CD4-positive, alpha-beta T cell (primary cell): ENCODE data around the gene PXMP2. TPM values are rescaled to one million over a fixed set of nuclear protein-coding genes. Genes with fewer than 3 reads are reported as not detected.
A peak's percentile ranks its signal among the peaks of the same experiment; 100 is the strongest.

Experiments
- ATAC-seq: fragments of 200-7000 bp; cut with Tn5 transposase; one replicate; pipeline ENCODE4 v1.10.0; 2022; ENCODE audit warnings: mild to moderate bottlenecking; ENCODE audit not compliant: poor library complexity
- CTCF ChIA-PET: fragments of 350-600 bp; sonication (Branson Sonifier 250); formaldehyde crosslinking; loops from one replicate; lab custom pipeline; 2021; ENCODE audit warnings: antibody characterized with exemption, inconsistent platforms; lab: Charles Lee
- POLR2A ChIA-PET: fragments of 350-600 bp; sonication (Branson Sonifier 250); formaldehyde crosslinking; loops from one replicate; lab custom pipeline; 2021; ENCODE audit warnings: antibody characterized with exemption, inconsistent platforms; lab: Charles Lee
- DNase-seq, 14 experiments: peaks; one replicate each; pipeline ENCODE4 v3.0.0-alpha.2; 2013 to 2020; ENCODE audit warnings: mixed read lengths in 2 of 14
- H3K27ac ChIP-seq, 2 donors: one replicate each; pipeline versions ENCODE4 v1.5.1 to v1.7.0; 2013; ENCODE audit warnings: low read length in 2 of 2, low read depth in 1 of 2, mild to moderate bottlenecking in 1 of 2
- H3K27me3 ChIP-seq, 2 experiments: 1 replicate in 1 of 2; 2 replicates in 1 of 2; pipeline versions ENCODE4 v1.6.1 to v1.7.0; 2013; ENCODE audit warnings: low read length in 2 of 2, control low read depth in 1 of 2, mild to moderate bottlenecking in 1 of 2, moderate library complexity in 1 of 2; ENCODE audit not compliant: insufficient read depth in 2 of 2, control insufficient read depth in 1 of 2
- H3K36me3 ChIP-seq: one replicate; pipeline ENCODE4 v1.6.1; 2013; ENCODE audit warnings: low read length, control low read depth; ENCODE audit not compliant: insufficient read depth
- H3K4me1 ChIP-seq: one replicate; pipeline ENCODE4 v1.6.1; 2013; ENCODE audit warnings: low read length, control low read depth; ENCODE audit not compliant: insufficient read depth
- H3K4me3 ChIP-seq: one replicate; pipeline ENCODE4 v1.5.1; 2013; ENCODE audit warnings: mild to moderate bottlenecking, low read length, moderate library complexity
- H3K9me3 ChIP-seq, 2 experiments: 1 replicate in 1 of 2; 2 replicates in 1 of 2; pipeline versions ENCODE4 v1.6.1 to v1.7.0; 2013; ENCODE audit warnings: low read length in 2 of 2, mild to moderate bottlenecking in 2 of 2, control low read depth in 1 of 2, moderate library complexity in 1 of 2; ENCODE audit not compliant: control insufficient read depth in 1 of 2, insufficient read depth in 1 of 2
- H3K27ac Mint-ChIP-seq: one replicate; pipeline ENCODE4 v1.8.0; 2020; ENCODE audit warnings: mixed read lengths
- H3K27me3 Mint-ChIP-seq: one replicate; pipeline ENCODE4 v1.8.0; 2021; ENCODE audit warnings: mixed read lengths
- H3K36me3 Mint-ChIP-seq: one replicate; pipeline ENCODE4 v1.8.0; 2021; ENCODE audit warnings: low read depth, mixed read lengths
- H3K4me1 Mint-ChIP-seq: one replicate; pipeline ENCODE4 v1.8.0; 2021; ENCODE audit warnings: low read depth, mixed read lengths
- H3K4me3 Mint-ChIP-seq: one replicate; pipeline ENCODE4 v1.8.0; 2020; ENCODE audit warnings: mild to moderate bottlenecking, mixed read lengths
- H3K9me3 Mint-ChIP-seq: one replicate; pipeline ENCODE4 v1.8.0; 2020; ENCODE audit warnings: mixed read lengths
- intact Hi-C, 2 experiments: fragments of 100-400 bp; cut with DNase I in 1 of 2; cut with micrococcal nuclease in 1 of 2; formaldehyde crosslinking; loops; one replicate each; pipeline versions ENCODE4 v1.15.1 to v1.9.0; 2023 to 2025; cut with DNase I, micrococcal nuclease
- total RNA-seq, 174 experiments: library from RNA in 2 of 174; stranded (reverse) in 2 of 174; gene quantifications; one replicate each; pipeline ENCODE4 v1.2.3 and lab custom pipeline; 2021 to 2026
- TF ChIP-seq, protein P1 (sequence below): fragments of 200-600 bp; IDR thresholded peaks from one replicate; pipeline ENCODE4 v1.8.0; 2022; ENCODE audit warnings: antibody characterized with exemption, mild to moderate bottlenecking

Gene PXMP2
- total RNA-seq, 2 experiments from 2014 or later, result 2.1 to 2.6 TPM

- Histone ChIP-seq H3K4me1 (peaks cover 21% of the 10 kb centered on the region), H3K27me3 (no peaks in the 10 kb centered on the region), H3K27ac (no peak overlapping the region), H3K4me3 (no peak overlapping the region), H3K36me3 (peaks cover 63% of the 10 kb centered on the region), H3K9me3 (no peaks in the 10 kb centered on the region)
- TF ChIP-seq, protein P1, sequence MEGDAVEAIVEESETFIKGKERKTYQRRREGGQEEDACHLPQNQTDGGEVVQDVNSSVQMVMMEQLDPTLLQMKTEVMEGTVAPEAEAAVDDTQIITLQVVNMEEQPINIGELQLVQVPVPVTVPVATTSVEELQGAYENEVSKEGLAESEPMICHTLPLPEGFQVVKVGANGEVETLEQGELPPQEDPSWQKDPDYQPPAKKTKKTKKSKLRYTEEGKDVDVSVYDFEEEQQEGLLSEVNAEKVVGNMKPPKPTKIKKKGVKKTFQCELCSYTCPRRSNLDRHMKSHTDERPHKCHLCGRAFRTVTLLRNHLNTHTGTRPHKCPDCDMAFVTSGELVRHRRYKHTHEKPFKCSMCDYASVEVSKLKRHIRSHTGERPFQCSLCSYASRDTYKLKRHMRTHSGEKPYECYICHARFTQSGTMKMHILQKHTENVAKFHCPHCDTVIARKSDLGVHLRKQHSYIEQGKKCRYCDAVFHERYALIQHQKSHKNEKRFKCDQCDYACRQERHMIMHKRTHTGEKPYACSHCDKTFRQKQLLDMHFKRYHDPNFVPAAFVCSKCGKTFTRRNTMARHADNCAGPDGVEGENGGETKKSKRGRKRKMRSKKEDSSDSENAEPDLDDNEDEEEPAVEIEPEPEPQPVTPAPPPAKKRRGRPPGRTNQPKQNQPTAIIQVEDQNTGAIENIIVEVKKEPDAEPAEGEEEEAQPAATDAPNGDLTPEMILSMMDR, result no peak
- Mint-ChIP-seq H3K4me3 (no peak overlapping the region), H3K9me3 (no peaks in the 10 kb centered on the region), H3K4me1 (peaks cover 11% of the 10 kb centered on the region), H3K27me3 (no peaks in the 10 kb centered on the region), H3K27ac (no peak overlapping the region), H3K36me3 (peaks cover 52% of the 10 kb centered on the region)
- POLR2A ChIA-PET, result no interaction called here
- peak in 1 of 14 experiments; percentile 7 for DNase-seq
- no peak for ATAC-seq
- CTCF ChIA-PET, result no interaction called here
- intact Hi-C loops, result loop anchor here in 1 of 2 experiments (10.0 kb wide), 1 partner anchor 318 kb away; the partner anchor contains the start of gene ZNF84
Observed at GRCh38 chr12:132716356-132716755, 29.0 kb downstream of the PXMP2 start.

- ChIA-PET POLR2A (interaction anchor here (0.6 kb wide), 1 partner anchor 69 kb away, joined by 3 read pairs; no protein-coding TSS in a partner anchor), CTCF (no interaction called here)
- Mint-ChIP-seq H3K36me3 (peaks cover 56% of the 10 kb centered on the region), H3K9me3 (no peaks in the 10 kb centered on the region), H3K4me1 (peaks cover 4% of the 10 kb centered on the region), H3K27me3 (no peaks in the 10 kb centered on the region), H3K4me3 (no peak overlapping the region), H3K27ac (no peak overlapping the region)
- peaks cover 16% of the 10 kb centered on the region for H3K4me1 ChIP-seq
- H3K9me3 ChIP-seq, result no peaks in the 10 kb centered on the region
- ATAC-seq, result no peak
- DNase-seq, result peak in 1 of 14 experiments; percentile 16
- TF ChIP-seq, protein P1, result no peak
- no peaks in the 10 kb centered on the region for H3K27me3 ChIP-seq
- intact Hi-C loops, result loop anchor here in 1 of 2 experiments (10.0 kb wide), 1 partner anchor 318 kb away; the partner anchor contains the start of gene ZNF84
- H3K4me3 ChIP-seq, result no peak overlapping the region
- H3K27ac ChIP-seq, result no peak overlapping the region
- H3K36me3 ChIP-seq, result peaks cover 67% of the 10 kb centered on the region
Observed at GRCh38 chr12:132717011-132717410, 29.6 kb downstream of the PXMP2 start.

DNA sequence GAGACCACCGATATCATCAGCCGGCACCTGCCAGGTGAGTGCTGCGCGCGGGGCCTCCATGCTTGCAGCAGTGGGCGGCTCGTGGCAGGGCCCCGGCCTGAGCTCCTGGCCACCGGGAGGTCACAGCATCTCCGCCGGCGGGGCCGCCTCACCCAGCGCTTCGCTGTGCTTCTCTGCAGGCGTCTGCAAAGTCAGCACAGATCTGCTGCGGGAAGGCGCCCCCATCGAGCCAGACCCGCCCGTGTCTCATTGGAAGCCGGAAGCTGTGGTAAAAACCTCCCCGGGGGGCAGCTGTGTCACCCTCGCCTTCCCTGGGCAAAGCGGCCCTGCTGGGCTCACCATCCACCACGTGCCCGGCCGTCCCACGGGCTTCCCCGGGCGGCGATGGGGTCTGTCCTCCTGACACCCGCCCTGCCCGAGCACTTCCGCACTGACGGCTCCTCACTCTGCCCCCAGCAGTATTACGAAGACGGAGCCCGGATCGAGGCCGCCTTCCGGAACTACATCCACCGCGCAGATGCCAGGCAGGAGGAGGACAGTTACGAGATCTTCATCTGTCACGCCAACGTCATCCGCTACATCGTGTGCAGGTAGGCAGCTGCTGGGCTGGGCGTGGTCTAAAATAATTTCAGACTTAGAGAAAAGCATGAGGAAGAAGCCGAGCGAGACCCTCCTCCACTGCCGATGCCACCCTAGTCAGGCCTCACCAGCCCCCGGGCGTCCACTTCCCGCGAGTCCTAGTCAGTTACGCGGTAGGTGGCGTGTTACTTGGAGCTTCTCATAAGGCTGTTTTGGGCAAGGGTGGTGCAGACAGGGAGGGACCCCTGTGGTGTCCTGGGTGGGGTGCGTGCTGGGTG is 30.4 kb downstream of the PXMP2 start:
- peak in 1 of 14 experiments; percentile 21 for DNase-seq
- intact Hi-C loops, result loop anchor here in 1 of 2 experiments (10.0 kb wide), 1 partner anchor 317 kb away; the partner anchor contains the start of gene ZNF84
- TF ChIP-seq, protein P1, result no peak
- ChIA-PET POLR2A (interaction anchor here (0.6 kb wide), 1 partner anchor 70 kb away, joined by 3 read pairs; no protein-coding TSS in a partner anchor), CTCF (no interaction called here)
- peaks cover 57% of the 10 kb centered on the region for H3K36me3 Mint-ChIP-seq
- H3K27ac Mint-ChIP-seq, result no peak overlapping the region
- H3K4me1 ChIP-seq, result peaks cover 9% of the 10 kb centered on the region
- no peaks in the 10 kb centered on the region for H3K27me3 Mint-ChIP-seq
- no peaks in the 10 kb centered on the region for H3K4me1 Mint-ChIP-seq
- no peak overlapping the region for H3K4me3 Mint-ChIP-seq
- H3K27me3 ChIP-seq, result no peaks in the 10 kb centered on the region
- peaks cover 70% of the 10 kb centered on the region for H3K36me3 ChIP-seq
- ATAC-seq, result no peak
- no peak overlapping the region for H3K4me3 ChIP-seq
- H3K27ac ChIP-seq, result no peak overlapping the region
- no peaks in the 10 kb centered on the region for H3K9me3 ChIP-seq
- H3K9me3 Mint-ChIP-seq, result no peaks in the 10 kb centered on the region
